ENCODE measurements around the gene VIPAS39.

DNA sequence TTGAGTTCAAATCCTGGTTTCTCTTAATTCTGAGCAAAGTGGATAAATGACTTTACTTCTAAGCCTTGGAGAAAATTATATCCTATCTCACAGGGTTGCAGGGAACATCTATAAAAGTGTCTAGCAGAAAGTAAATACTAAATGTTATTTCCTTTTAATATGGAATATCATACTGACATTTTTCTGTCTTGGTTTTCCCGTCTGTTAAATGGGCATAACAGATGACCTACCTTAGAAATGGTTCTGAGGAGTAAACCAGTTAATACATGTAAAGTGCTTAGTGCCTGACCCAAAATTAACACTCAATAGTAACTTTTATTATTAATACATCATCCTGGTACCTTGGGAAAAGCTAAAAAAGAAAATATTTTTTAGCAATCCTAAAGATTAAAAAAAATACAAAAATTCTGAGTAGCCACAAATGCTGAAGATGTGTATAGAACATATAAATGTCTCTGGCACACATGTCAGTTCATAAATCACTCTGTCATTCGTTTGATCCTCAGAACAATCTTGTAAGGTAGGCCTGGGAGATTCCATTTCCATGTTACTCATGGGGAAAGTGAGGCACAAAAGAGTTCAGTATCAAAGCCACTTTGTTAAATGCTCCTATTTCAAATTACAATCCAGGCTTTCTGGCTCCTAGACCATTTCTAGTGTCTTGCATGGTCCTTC lies 1.3 kb downstream of the VIPAS39 start:
- TF ChIP-seq, protein P1, sequence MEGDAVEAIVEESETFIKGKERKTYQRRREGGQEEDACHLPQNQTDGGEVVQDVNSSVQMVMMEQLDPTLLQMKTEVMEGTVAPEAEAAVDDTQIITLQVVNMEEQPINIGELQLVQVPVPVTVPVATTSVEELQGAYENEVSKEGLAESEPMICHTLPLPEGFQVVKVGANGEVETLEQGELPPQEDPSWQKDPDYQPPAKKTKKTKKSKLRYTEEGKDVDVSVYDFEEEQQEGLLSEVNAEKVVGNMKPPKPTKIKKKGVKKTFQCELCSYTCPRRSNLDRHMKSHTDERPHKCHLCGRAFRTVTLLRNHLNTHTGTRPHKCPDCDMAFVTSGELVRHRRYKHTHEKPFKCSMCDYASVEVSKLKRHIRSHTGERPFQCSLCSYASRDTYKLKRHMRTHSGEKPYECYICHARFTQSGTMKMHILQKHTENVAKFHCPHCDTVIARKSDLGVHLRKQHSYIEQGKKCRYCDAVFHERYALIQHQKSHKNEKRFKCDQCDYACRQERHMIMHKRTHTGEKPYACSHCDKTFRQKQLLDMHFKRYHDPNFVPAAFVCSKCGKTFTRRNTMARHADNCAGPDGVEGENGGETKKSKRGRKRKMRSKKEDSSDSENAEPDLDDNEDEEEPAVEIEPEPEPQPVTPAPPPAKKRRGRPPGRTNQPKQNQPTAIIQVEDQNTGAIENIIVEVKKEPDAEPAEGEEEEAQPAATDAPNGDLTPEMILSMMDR (CRISPR knock-in tag; IDR thresholded peaks at IDR 0.05), result no peak
- TF ChIP-seq ZNF75D (CRISPR knock-in tag; IDR thresholded peaks at IDR 0.05; ENCODE audit: borderline replicate concordance), result no peak
- TF ChIP-seq MAF1 (CRISPR knock-in tag; IDR thresholded peaks at IDR 0.05; ENCODE audit: borderline replicate concordance), result no peak
- TF ChIP-seq ZMYM2 (CRISPR knock-in tag; IDR thresholded peaks at IDR 0.05), result no peak
- TF ChIP-seq NFIC (IDR thresholded peaks at IDR 0.05; ENCODE audit: low read length), result no peak
- no peak for TF ChIP-seq ZBTB49 (CRISPR knock-in tag; IDR thresholded peaks at IDR 0.05; ENCODE audit: borderline replicate concordance)
